Measurements from ENCODE around the gene DPH2.

Gene DPH2

DNA sequence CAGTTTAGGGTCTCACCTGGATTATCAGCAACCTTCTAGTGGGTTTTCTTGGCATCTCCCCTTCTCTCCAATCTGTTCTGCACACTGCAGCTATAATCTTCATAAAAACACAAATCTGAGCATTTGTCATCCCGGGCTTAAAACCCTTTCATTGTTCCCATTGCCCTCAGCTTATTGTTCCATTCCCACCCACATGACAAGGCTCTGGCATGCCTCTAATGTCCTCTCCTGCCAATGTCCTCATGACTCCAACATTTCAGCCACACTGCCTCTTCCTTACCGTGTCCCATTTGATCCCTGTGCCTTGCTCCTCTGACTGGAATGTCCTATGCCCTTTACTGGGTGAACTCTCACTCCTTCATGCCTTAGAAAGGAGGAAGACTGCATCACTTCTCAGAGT is 7.5 kb upstream of the DPH2 start:
- no peak overlapping the region for H3K4me2 ChIP-seq (ENCODE audit: low read length)
- H2AFZ ChIP-seq (ENCODE audit: insufficient read depth, low read length, poor library complexity) = no peak overlapping the region
- no peak overlapping the region for H4K12ac ChIP-seq (ENCODE audit: low read depth, low read length)
- H3K79me1 ChIP-seq (ENCODE audit: low read length) = no peaks in the 10 kb centered on the region
- no peak overlapping the region for H3K23ac ChIP-seq (ENCODE audit: low read length)
- no peaks in the 10 kb centered on the region for H3K4me1 ChIP-seq (ENCODE audit: control insufficient read depth in 1 of 2, insufficient read depth in 2 of 2, low read length in 2 of 2)
- H3K9me3 ChIP-seq (ENCODE audit: insufficient read depth, low read depth, low read length) = no peaks in the 10 kb centered on the region
- H2BK120ac ChIP-seq (ENCODE audit: insufficient read depth, low read length, poor library complexity) = no peak overlapping the region
- H3K9ac ChIP-seq (ENCODE audit: low read length) = no peak overlapping the region
- no peak overlapping the region for H3K14ac ChIP-seq (ENCODE audit: low read length)
- no peak for DNase-seq
- H3K18ac ChIP-seq (ENCODE audit: low read length) = no peak overlapping the region
- no CpG with 5 or more reads among the region's 2 CpGs for WGBS (ENCODE audit: extremely low coverage, insufficient coverage, insufficient read length)
- no peaks in the 10 kb centered on the region for H3K79me2 ChIP-seq (ENCODE audit: control insufficient read depth, insufficient read depth, low read length, poor library complexity)
- no peak overlapping the region for H3K4ac ChIP-seq (ENCODE audit: low read depth, low read length)
- no peak overlapping the region for H4K8ac ChIP-seq (ENCODE audit: low read depth, low read length)
- H2AK5ac ChIP-seq (ENCODE audit: low read length) = no peak overlapping the region
- H2BK12ac ChIP-seq (ENCODE audit: low read length) = no peak overlapping the region
- peaks cover 44 to 54% of the 10 kb centered on the region in 2 experiments for H3K36me3 ChIP-seq (ENCODE audit: control insufficient read depth in 1 of 2, insufficient read depth in 2 of 2, low read length in 2 of 2)
- H3K27me3 ChIP-seq (ENCODE audit: insufficient read depth, low read length) = no peaks in the 10 kb centered on the region
- H4K91ac ChIP-seq (ENCODE audit: low read depth, low read length) = no peak overlapping the region
- no peak overlapping the region for H3K27ac ChIP-seq (ENCODE audit: low read depth, low read length)
- H2BK5ac ChIP-seq (ENCODE audit: low read depth, low read length, poor library complexity) = no peak overlapping the region
- H3K4me3 ChIP-seq (ENCODE audit: low read depth, low read length) = no peak overlapping the region

DNA sequence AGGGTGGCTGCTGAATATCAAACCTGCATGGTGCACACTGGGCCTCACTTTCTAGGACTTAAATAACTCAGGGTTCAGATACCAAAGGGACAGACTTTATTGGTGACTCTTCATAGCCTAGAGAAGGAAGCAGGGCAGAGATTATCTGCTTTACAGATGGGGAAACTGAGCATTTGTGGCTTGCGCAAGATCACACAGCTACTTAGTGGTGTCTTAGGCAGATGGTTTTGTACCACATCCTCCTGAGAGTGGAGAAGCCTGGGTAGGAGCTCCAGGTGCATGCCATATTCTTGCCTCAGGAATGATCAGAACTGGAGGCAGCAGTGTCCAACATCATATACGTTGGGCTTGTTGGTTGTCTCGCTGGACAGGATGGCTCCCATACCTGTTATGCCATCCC is 6.8 kb upstream of the DPH2 start:
- no peak overlapping the region for H3K9ac ChIP-seq (ENCODE audit: low read length)
- H4K12ac ChIP-seq (ENCODE audit: low read depth, low read length) = no peak overlapping the region
- no peak for DNase-seq
- H3K4me1 ChIP-seq (ENCODE audit: control insufficient read depth in 1 of 2, insufficient read depth in 2 of 2, low read length in 2 of 2) = no peaks in the 10 kb centered on the region
- H2AK5ac ChIP-seq (ENCODE audit: low read length) = no peak overlapping the region
- no peak overlapping the region for H2BK120ac ChIP-seq (ENCODE audit: insufficient read depth, low read length, poor library complexity)
- no peak overlapping the region for H3K4me2 ChIP-seq (ENCODE audit: low read length)
- H3K9me3 ChIP-seq (ENCODE audit: insufficient read depth, low read depth, low read length) = no peaks in the 10 kb centered on the region
- H3K79me2 ChIP-seq (ENCODE audit: control insufficient read depth, insufficient read depth, low read length, poor library complexity) = no peaks in the 10 kb centered on the region
- no peak overlapping the region for H4K91ac ChIP-seq (ENCODE audit: low read depth, low read length)
- H4K8ac ChIP-seq (ENCODE audit: low read depth, low read length) = no peak overlapping the region
- H2BK12ac ChIP-seq (ENCODE audit: low read length) = no peak overlapping the region
- H3K18ac ChIP-seq (ENCODE audit: low read length) = no peak overlapping the region
- no CpG with 5 or more reads among the region's 3 CpGs for WGBS (ENCODE audit: extremely low coverage, insufficient coverage, insufficient read length)
- no peak overlapping the region for H3K27ac ChIP-seq (ENCODE audit: low read depth, low read length)
- H3K23ac ChIP-seq (ENCODE audit: low read length) = no peak overlapping the region
- no peaks in the 10 kb centered on the region for H3K79me1 ChIP-seq (ENCODE audit: low read length)
- no peak overlapping the region for H2BK5ac ChIP-seq (ENCODE audit: low read depth, low read length, poor library complexity)
- no peak overlapping the region for H2AFZ ChIP-seq (ENCODE audit: insufficient read depth, low read length, poor library complexity)
- peaks cover 40 to 51% of the 10 kb centered on the region in 2 experiments for H3K36me3 ChIP-seq (ENCODE audit: control insufficient read depth in 1 of 2, insufficient read depth in 2 of 2, low read length in 2 of 2)
- no peak overlapping the region for H3K14ac ChIP-seq (ENCODE audit: low read length)
- no peaks in the 10 kb centered on the region for H3K27me3 ChIP-seq (ENCODE audit: insufficient read depth, low read length)
- no peak overlapping the region for H3K4ac ChIP-seq (ENCODE audit: low read depth, low read length)
- H3K4me3 ChIP-seq (ENCODE audit: low read depth, low read length) = no peak overlapping the region

DNA sequence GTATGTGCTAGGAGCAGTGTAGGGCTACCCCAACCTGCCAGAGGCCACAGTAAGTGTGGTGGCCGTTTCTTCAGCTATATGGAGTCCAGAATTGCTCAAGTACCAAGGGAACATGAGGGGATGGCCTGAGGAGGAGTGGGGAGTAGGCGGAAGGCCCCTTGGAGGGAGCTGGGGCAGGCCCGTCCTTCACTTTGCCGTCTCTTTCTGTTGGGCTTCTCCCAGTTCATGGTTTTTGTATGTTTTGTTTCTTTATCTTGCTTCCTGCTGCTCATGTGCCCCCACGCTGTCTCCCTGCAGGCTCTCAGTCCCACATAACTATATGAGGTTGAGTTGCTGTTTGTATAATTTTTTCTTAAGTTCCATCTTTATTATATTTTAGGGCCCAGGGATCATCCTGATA is 5.9 kb upstream of the DPH2 start:
- Histone ChIP-seq H2BK5ac (ENCODE audit: low read depth, low read length, poor library complexity) (no peak overlapping the region), H4K91ac (ENCODE audit: low read depth, low read length) (no peak overlapping the region), H2BK12ac (ENCODE audit: low read length) (no peak overlapping the region), H4K12ac (ENCODE audit: low read depth, low read length) (no peak overlapping the region), H3K23ac (ENCODE audit: low read length) (no peak overlapping the region), H3K4me3 (ENCODE audit: low read depth, low read length) (no peak overlapping the region), H3K4me2 (ENCODE audit: low read length) (no peak overlapping the region), H3K18ac (ENCODE audit: low read length) (no peak overlapping the region), H2AK5ac (ENCODE audit: low read length) (no peak overlapping the region), H3K9ac (ENCODE audit: low read length) (no peak overlapping the region), H2BK120ac (ENCODE audit: insufficient read depth, low read length, poor library complexity) (no peak overlapping the region), H4K8ac (ENCODE audit: low read depth, low read length) (no peak overlapping the region), H3K4me1 (ENCODE audit: control insufficient read depth in 1 of 2, insufficient read depth in 2 of 2, low read length in 2 of 2) (no peaks in the 10 kb centered on the region), H3K27ac (ENCODE audit: low read depth, low read length) (no peak overlapping the region), H3K9me3 (ENCODE audit: insufficient read depth, low read depth, low read length) (no peaks in the 10 kb centered on the region), H3K14ac (ENCODE audit: low read length) (no peak overlapping the region), H3K79me1 (ENCODE audit: low read length) (no peaks in the 10 kb centered on the region), H3K36me3 (ENCODE audit: control insufficient read depth in 1 of 2, insufficient read depth in 2 of 2, low read length in 2 of 2) (peaks cover 35 to 42% of the 10 kb centered on the region in 2 experiments), H3K4ac (ENCODE audit: low read depth, low read length) (no peak overlapping the region), H2AFZ (ENCODE audit: insufficient read depth, low read length, poor library complexity) (no peak overlapping the region), H3K27me3 (ENCODE audit: insufficient read depth, low read length) (no peaks in the 10 kb centered on the region), H3K79me2 (ENCODE audit: control insufficient read depth, insufficient read depth, low read length, poor library complexity) (no peaks in the 10 kb centered on the region)
- DNase-seq = no peak
- no CpG with 5 or more reads among the region's 5 CpGs for WGBS (ENCODE audit: extremely low coverage, insufficient coverage, insufficient read length)

DNA sequence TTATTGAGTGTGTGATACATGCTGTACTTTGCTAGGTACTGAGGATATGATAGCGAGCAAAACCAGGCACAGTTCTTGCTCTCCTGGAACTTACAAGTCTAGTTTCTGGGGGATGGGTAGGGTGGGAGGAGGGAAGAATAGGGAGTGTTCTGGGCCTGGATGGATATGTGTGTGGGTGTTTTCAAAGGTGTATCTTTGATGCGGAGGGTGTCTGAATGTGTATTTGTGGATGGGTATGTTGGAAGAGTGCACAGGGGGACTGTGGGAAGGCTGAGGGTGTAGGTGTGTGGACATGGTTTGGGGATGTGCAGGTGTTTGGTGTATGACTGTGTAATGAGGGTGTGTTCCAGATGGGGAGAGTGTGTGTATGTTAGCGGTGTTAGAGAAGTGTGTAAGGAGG is 4.5 kb upstream of the DPH2 start:
- Histone ChIP-seq H3K4me2 (ENCODE audit: low read length) (no peak overlapping the region), H3K14ac (ENCODE audit: low read length) (no peak overlapping the region), H3K4me3 (ENCODE audit: low read depth, low read length) (no peak overlapping the region), H3K79me1 (ENCODE audit: low read length) (no peaks in the 10 kb centered on the region), H3K18ac (ENCODE audit: low read length) (no peak overlapping the region), H2AFZ (ENCODE audit: insufficient read depth, low read length, poor library complexity) (no peak overlapping the region), H3K27me3 (ENCODE audit: insufficient read depth, low read length) (no peaks in the 10 kb centered on the region), H3K23ac (ENCODE audit: low read length) (no peak overlapping the region), H3K79me2 (ENCODE audit: control insufficient read depth, insufficient read depth, low read length, poor library complexity) (no peaks in the 10 kb centered on the region), H3K9me3 (ENCODE audit: insufficient read depth, low read depth, low read length) (peaks cover 2% of the 10 kb centered on the region), H2AK5ac (ENCODE audit: low read length) (no peak overlapping the region), H3K4me1 (ENCODE audit: control insufficient read depth in 1 of 2, insufficient read depth in 2 of 2, low read length in 2 of 2) (peaks cover 0 to 3% of the 10 kb centered on the region in 2 experiments), H3K36me3 (ENCODE audit: control insufficient read depth in 1 of 2, insufficient read depth in 2 of 2, low read length in 2 of 2) (peaks cover 30 to 36% of the 10 kb centered on the region in 2 experiments), H2BK120ac (ENCODE audit: insufficient read depth, low read length, poor library complexity) (no peak overlapping the region), H3K9ac (ENCODE audit: low read length) (no peak overlapping the region), H3K27ac (ENCODE audit: low read depth, low read length) (no peak overlapping the region), H4K91ac (ENCODE audit: low read depth, low read length) (no peak overlapping the region), H2BK5ac (ENCODE audit: low read depth, low read length, poor library complexity) (no peak overlapping the region), H3K4ac (ENCODE audit: low read depth, low read length) (no peak overlapping the region), H4K12ac (ENCODE audit: low read depth, low read length) (no peak overlapping the region), H4K8ac (ENCODE audit: low read depth, low read length) (no peak overlapping the region), H2BK12ac (ENCODE audit: low read length) (no peak overlapping the region)
- no peak for DNase-seq
- WGBS (ENCODE audit: extremely low coverage, insufficient coverage, insufficient read length) = no CpG with 5 or more reads among the region's 3 CpGs

All from trophoblast cell (in vitro differentiated cells and primary cell).